Cerebellar nuclear complex (tissue), 1 donor: ENCODE data around the gene KLHL21.

Experiments used
- DNase-seq, 2 experiments: peaks; one replicate each; lab custom pipeline; 2025; lab: John Stamatoyannopoulos, UW

KLHL21 gene

GRCh38 chr1:6624710-6625583 is 22.3 kb upstream of the KLHL21 start, which contains the start of gene THAP3:
TSS of gene THAP3 (plus strand) at chr1:6624868. CDS start at chr1:6625219, 351 bp downstream.
- peak in 1 of 2 experiments; percentile 61 for DNase-seq

DNA sequence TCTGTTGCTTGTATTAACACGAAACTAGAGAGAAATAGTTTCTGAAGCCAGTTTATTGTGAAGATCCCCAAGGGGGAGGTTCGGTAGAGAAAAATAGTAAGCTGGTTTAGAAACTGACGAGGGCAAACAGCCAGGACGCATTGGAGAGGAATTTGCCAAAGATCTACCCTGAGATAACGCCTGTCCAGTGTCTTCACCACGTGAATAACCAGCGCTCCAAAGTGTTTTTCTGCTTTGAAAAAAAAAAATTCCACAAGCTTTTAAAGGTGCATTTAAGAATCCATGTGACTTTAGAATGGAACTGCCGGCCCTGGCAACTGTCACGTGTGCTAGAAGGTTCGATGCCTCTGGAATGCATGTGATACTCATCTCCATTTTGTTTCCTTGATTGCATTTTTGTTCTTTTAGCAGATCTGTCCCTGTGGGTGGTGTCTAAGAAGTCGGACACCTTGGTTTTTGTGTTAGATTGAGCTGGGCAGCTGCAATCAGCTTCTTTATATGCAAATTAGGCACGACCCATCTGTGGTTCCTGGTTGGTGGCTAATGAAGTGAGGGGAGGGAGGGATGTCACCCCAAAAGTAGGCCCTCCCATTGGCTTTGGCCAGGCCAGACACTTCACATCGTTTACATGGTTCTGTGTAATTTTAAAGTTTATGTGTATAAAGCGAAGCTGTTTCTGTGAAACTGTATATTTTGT is 20.7 kb upstream of the KLHL21 start:
- no peak for DNase-seq

DNA sequence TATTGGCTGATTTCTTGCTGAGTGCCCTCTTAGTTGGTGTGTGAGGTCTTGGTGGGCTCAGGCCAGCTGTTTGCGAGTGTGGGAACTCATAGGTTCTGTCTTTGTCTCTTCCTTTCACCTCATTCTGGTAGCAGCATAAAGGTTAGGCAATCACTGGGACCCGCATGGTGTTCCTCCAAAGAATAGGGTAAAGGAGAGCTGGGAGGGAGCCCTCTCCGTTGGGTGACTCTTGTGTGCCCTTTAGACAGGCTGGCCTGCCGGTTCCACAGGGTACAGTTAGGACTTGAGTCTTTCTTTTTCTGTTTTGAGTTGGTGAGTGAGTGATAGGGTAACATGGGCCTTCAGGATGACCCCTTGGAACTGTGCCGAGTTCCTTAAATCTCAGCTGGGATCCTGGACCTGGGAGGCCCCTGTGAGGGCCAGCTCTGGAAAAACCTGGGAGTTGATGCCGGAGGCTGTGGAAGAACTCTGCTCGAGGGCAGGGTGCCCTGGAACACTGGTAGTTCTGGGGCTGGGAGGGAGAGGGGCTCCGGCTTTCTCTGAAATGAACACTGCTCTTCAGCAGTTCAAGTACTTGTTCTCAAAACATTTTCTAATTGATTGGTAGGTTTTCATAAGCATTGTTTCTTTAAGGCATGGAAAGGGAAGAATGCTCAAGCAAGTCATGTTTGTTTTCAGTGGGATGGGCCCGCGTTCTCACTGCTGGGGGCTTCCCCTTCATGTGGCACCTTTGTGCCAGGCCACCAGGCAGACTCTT is 19.9 kb upstream of the KLHL21 start:
- DNase-seq, result no peak

- DNase-seq, result no peak
These were observed 19.0 kb upstream of the KLHL21 start for GRCh38 chr1:6621429-6622391.

- DNase-seq, result no peak
These were observed 16.4 kb upstream of the KLHL21 start for GRCh38 chr1:6619045-6619444.

- no peak for DNase-seq
These were observed 12.5 kb upstream of the KLHL21 start for GRCh38 chr1:6614929-6615785.

DNA sequence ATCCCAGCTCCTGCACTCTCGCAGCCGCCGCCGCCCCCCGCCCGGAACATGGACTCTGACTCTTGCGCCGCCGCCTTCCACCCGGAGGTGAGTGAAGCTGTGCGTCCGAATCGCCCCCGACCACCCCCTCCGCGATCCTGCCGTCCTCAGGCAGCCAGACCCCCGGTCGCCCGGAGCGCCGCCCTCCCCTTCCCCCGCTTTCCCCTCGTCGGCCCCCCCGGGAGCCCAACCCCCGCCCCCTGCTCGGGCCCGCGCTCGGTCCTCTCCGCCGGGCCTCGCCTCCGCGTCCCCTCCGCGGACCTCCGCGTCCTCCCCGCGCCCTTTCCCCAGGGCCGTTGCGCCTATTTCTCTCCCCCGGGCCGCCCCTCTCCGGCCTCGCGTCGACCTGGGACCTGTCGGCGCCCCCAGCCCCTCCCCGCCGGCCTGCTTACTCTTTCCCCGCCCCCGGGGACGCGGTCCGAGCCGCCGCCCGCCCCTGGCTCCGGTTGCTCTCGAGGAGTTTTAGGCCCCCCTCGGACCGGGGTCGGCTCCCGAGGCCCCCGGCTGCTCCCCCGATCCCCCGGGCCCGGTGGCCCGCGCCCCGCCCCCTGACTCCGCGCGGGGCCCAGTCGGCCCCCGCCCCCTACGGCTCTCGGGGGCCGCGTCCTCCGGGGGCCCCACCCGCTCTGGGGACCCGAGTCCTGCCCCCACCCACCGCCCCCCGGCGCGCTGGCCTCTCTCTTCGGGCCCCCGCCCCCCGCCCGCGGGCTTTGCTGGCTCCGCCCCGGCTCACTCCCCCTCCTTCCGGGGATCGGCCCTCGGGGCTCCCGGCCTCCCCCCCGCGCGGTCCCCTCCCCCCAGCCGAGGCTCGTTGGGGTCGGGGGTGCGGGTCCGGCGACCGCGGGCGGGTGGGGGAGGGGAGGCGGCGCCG is 11.6 kb upstream of the KLHL21 start:
- DNase-seq, result no peak

DNA sequence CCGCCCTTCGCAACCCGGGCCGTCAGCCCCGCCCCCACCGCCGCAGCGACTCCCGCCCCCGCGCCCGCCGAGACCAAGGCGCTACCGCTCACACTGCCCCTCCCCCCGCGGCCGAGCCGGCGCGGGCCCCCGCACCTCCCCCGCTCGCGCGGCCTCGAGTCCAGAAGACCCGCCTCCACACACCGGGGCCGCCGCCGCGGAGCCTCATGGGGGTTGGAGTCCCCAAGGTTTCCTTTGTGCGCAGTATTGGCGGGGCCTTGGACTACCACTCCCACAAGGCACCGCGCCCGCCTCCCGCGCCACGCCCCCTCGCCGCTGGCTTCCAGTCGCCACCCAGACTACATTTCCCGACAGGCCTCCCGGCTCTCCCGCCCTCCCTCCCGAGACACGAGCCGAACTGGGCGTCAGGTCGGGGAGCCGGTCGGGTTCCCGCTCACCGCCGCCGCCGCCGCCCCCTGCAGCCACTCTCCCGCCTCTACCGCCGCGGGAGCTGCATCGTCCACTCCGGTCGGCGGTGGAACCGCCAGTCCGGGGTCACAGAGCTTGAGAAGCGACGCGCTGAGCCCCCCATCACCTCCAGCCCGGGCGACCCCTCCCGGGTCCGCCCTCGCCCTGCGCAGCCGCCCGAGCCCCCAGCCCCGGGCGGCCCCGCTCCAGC is 10.8 kb upstream of the KLHL21 start, which contains the start of gene PHF13:
Gene PHF13 (plus strand): TSS at position 371 of the 658 bp plus-strand sequence. CDS start 336 bp downstream, outside the sequence.
- DNase-seq, result peak; percentile 89 to 98

DNA sequence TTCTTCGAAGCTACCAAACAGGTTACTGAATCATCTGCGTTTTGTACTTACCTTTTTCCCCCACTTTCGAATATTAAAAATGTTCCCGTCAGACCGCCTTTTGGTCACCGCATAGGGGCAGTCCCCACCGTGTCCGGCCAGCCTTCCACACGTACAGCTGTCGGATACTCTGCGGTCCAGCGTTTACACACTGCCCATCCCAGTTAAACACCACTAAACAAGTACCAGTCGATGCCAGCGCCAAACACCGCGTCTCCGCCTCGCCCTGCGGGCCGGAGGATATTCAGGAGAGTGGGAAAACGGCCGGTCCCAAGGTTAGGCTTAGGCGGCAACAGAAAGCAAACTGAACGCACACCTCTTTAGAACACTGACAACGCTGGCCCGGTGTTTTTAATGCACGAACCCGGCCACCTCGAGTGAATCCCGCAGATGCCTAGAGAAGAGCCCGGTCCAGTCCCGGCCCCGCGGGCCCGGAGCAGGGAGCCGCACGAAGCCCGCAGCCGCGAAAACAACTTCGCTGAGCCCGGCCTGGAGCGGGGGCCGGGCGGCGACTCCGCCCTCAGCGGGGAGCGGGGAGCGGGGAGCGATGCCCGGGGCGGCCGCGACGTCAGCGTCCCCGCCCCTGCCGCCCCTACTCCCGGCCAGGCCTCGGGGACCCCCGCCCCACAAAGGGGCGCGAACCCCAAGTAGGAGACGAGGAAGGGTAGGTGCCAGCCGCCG is 10.1 kb upstream of the KLHL21 start:
- no peak for DNase-seq

DNA sequence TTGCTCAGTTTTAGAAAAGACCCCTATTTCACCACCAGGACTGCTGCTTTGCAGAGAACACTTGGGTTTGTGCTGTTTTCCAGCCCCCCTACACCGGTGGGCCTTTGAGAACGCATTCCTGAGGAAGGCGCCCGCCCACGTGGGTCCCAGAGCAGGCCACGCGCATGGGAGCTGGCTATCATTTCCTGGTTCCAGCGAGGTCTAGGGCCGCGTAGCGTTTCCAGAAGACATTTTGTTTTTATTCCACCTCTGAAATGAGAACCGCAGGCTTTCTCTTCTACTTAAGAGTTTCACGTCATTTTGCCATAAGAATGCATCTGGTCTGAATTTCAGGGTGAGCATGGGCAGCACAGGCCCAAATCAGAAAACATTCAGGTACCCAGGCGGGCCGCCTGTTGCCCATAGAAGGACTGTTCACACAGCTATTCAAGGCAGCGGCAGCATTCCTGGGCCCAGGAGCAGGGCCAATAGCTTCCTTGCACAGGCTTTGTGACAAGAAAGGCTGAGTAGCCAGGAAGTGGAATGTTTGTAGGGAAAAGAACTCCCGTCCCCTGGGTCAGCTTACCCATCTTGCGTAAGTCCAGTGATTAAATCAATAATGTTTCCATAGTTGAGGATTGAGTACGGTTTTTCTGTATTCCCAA is 1.4 kb upstream of the KLHL21 start:
- no peak for DNase-seq

GRCh38 chr1:6603238-6603914 is 707 bp upstream of the KLHL21 start:
- no peak for DNase-seq

- no peak for DNase-seq
These were observed 573 bp downstream of the KLHL21 start for GRCh38 chr1:6601923-6602668.

GRCh38 chr1:6601049-6601922 is 1.4 kb downstream of the KLHL21 start:
- no peak for DNase-seq

- no peak for DNase-seq
These were observed 2.1 kb downstream of the KLHL21 start for GRCh38 chr1:6600410-6601048.
